Activated naive CD4-positive, alpha-beta T cell treated with anti-CD3 and anti-CD28 coated beads, Interleukin-2, amount 50 U/mL, for 16 hours (primary cell): ENCODE measurements around the gene MYEF2.

ENCODE experiments used
- DNase-seq: peaks from one replicate; pipeline ENCODE4 v3.0.0-alpha.2; 2020

MYEF2 gene

DNA sequence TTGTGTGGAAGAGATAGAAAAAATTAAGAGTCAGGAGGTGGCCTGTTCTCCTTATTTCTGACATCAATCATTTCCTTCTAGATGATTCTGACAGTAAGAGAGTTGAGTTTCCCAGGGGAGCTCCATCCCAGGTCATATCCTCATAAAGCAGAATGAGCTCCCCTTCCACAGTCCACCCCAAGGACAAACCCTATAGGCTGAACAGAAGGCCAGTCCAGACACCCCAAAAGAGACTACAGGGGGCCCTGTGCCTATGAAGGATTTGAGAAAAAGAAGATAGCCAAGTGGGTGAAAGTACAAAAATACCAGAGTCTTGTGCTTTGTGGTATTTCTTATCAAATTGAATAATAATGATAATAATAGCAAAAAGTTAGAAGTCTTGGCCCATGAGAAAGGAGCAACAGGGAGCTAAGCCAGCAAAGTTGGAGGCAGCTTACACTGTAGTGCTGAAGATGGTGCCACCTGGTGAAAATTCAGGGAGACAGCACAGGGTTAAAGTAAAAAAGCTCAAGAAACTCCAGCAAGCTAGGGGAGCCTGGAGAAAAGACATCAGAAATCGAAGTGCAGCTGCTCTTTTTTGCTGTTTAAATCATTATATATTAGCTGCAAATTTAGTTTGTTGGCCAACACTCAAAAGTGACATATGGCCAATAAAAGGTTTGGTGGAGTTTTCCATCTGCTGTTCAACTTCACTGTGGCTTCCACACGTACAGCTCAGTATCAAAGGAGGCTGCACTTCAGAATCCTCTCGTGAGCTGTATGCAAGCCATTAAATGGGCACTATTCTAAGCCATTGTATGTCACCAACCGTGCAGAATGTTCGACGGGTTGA lies 93.1 kb downstream of the MYEF2 start:
- DNase-seq: no peak
